Posterior cingulate gyrus (tissue), 11 donors: ENCODE data around the gene ETV2.

Source experiments
- DNase-seq, 10 donors: peaks; one replicate each; pipeline versions ENCODE4 v3.0.0 to v3.0.0-alpha.2; 2020 to 2021; ENCODE audit warnings: mixed read lengths in 3 of 10
- intact Hi-C: fragments of 100-400 bp; cut with DNase I; formaldehyde crosslinking; loops from one replicate; pipeline ENCODE4 v1.15.1; 2023

The ETV2 gene

GRCh38 chr19:35622750-35623149, 18.8 kb upstream of the ETV2 start:
- intact Hi-C loops = no loop called here
- peak in 1 of 10 donors; percentile 47 for DNase-seq

- intact Hi-C loops = no loop called here
- peak in 4 of 10 donors; percentile 19 to 90 (median 56) for DNase-seq
Observed at GRCh38 chr19:35623327-35624010, 18.1 kb upstream of the ETV2 start.

- intact Hi-C loops = loop anchor here (2.0 to 5.0 kb wide), 2 partner anchors 15 to 81 kb away; partner anchors contain the start of genes HAUS5 and TMEM147
Observed at GRCh38 chr19:35628264-35628564, 13.3 kb upstream of the ETV2 start.

GRCh38 chr19:35628565-35629331, 12.8 kb upstream of the ETV2 start, which contains the start of gene RBM42:
TSS of gene RBM42 (plus strand) at chr19:35629036. CDS start at chr19:35629154, 118 bp downstream.
- intact Hi-C loops = loop anchor here (2.0 to 5.0 kb wide), 2 partner anchors 16 to 81 kb away; partner anchors contain the start of genes HAUS5 and TMEM147
- DNase-seq = peak; percentile 90 to 99 (median 94)

More at GRCh38 chr19:35628264-35628564, 13.3 kb upstream of the ETV2 start:
- DNase-seq = no peak

GRCh38 chr19:35629332-35629633, 12.3 kb upstream of the ETV2 start:
- DNase-seq = no peak
- intact Hi-C loops = loop anchor here (2.0 to 5.0 kb wide), 2 partner anchors 16 to 82 kb away; partner anchors contain the start of genes HAUS5 and TMEM147

GRCh38 chr19:35633727-35634440, 7.7 kb upstream of the ETV2 start:
- intact Hi-C loops = no loop called here
- DNase-seq = no peak

GRCh38 chr19:35636651-35637050, 4.9 kb upstream of the ETV2 start:
- no peak for DNase-seq
- intact Hi-C loops = no loop called here

GRCh38 chr19:35637165-35637564, 4.4 kb upstream of the ETV2 start:
- intact Hi-C loops = no loop called here
- no peak for DNase-seq

GRCh38 chr19:35639321-35639639, 2.3 kb upstream of the ETV2 start:
- intact Hi-C loops = no loop called here
- no peak for DNase-seq

- intact Hi-C loops = no loop called here
- DNase-seq = no peak
Observed at GRCh38 chr19:35639863-35640262, 1.7 kb upstream of the ETV2 start.

GRCh38 chr19:35642312-35642711, 767 bp downstream of the ETV2 start:
- intact Hi-C loops = no loop called here
- DNase-seq = no peak

GRCh38 chr19:35642798-35643254, 1.3 kb downstream of the ETV2 start:
- intact Hi-C loops = no loop called here
- DNase-seq = no peak

- intact Hi-C loops = no loop called here
- DNase-seq = peak in 7 of 10 donors; percentile 19 to 92 (median 60)
Observed at GRCh38 chr19:35643255-35644205, 2.0 kb downstream of the ETV2 start.

- intact Hi-C loops = no loop called here
- peak; percentile 46 to 96 (median 70) for DNase-seq
Observed at GRCh38 chr19:35644206-35644986, 2.9 kb downstream of the ETV2 start.

- peak; percentile 36 to 95 (median 72) for DNase-seq
- intact Hi-C loops = no loop called here
Observed at GRCh38 chr19:35644987-35645679, 3.6 kb downstream of the ETV2 start.

- no peak for DNase-seq
- intact Hi-C loops = no loop called here
Observed at GRCh38 chr19:35645680-35646511, 4.4 kb downstream of the ETV2 start.

GRCh38 chr19:35648017-35648961, 6.7 kb downstream of the ETV2 start, which contains the start of gene COX6B1:
TSS of gene COX6B1 (plus strand) at chr19:35648323. CDS start at chr19:35651244, 2,921 bp downstream.
- DNase-seq = peak; percentile 92 to 99 (median 96)
- intact Hi-C loops = no loop called here
